GM21786 (cell line): ENCODE data around the gene LDLRAD2.
"Not testable (repeated sequence)": the region's sequence is repeated elsewhere in the genome, so short reads cannot be mapped to it uniquely, and the experiment has no call there.

ENCODE experiments used
- ATAC-seq: cut with Tn5 transposase; IDR thresholded peaks from one replicate; pipeline ENCODE4 v1.9.1; 2021; ENCODE audit not compliant: unreplicated experiment

The LDLRAD2 gene, protein sequence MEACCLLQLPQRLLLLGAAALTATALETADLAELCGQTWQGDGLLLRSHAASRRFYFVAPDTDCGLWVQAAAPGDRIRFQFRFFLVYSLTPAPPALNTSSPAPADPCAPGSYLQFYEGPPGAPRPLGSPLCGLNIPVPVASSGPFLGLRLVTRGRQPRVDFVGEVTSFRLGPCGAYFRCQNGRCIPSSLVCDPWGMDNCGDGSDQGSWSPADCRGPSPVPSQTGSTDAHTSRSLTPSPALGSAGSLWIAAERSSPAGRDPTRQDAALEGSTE

DNA sequence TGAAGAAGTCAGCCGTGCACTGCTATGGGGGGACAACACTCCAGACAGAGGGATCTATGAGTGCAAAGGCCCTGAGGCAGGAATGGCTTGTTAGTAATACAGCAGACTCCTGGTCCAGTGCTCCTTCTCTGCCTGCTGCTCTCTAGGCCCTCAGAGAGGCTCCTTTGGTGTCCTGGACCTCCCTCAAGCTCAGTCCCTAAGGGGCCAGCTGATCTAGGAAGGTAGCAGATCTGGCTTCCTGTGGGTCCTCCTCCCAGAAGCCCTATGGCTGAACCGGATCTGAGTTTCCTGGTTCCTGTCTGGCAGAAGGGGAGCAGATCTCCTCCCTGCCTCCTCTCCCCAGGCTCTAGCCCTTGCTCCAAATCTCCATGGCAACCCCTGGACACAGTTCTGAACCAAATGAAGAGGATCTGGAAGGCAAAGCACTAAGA, at the start of gene LDLRAD2:
LDLRAD2 (plus strand) TSS at position 391 of the 431 bp plus-strand sequence. CDS start 187 bp downstream, outside the sequence.
- no peak for ATAC-seq

DNA sequence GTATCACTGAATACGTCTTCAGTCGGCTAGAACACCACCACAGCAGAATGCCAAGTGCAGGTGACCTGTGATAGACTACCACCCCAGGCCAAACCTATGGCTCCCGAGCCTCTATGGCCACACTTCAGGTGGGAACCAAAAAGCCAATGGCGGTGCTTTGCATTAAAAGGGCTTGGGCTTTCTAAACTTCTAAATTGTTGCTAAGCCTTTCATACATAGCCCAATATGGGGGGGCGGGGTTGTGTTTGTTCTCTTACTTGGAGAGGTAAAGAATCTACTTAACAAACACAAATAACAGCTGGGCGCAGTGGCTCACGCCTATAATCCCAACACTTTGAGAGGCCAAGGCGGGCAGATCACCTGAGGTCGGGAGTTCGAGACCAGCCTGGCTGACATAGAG, 48.8 kb upstream of the LDLRAD2 start:
- no peak for ATAC-seq

DNA sequence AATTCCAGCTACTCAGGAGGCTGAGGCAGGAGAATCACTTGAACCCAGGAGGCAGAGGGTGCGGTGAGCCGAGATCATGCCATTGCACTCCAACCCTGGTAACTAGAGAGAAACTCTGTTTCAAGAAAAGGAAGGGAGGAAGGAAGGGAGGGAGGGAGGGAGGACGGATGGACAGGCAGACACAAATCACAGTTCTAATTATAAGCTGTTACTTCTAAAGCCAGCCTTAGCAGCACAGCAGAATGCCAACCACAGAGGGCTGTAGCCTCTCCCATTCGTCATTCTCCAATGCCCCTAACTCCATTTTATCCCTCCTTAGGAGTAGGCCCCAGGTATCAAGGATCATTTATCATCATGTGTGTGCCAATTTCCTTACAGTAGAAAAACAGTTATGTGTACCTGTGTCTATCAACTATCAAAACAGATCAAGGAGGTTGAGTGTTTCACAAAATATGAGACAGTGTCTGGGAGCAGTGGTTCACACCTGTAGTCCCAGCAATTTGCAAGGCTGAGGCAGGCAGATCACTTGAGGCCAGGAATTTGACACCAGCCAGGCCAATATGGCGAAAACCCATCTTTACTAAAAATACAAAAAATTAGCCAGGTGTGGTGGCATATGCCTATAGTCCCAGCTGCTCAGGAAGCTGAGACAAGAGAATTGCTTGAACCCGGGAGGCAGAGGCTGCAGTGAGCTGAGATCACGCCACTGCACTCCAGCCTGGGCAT, 48.2 kb upstream of the LDLRAD2 start:
- ATAC-seq: no peak

DNA sequence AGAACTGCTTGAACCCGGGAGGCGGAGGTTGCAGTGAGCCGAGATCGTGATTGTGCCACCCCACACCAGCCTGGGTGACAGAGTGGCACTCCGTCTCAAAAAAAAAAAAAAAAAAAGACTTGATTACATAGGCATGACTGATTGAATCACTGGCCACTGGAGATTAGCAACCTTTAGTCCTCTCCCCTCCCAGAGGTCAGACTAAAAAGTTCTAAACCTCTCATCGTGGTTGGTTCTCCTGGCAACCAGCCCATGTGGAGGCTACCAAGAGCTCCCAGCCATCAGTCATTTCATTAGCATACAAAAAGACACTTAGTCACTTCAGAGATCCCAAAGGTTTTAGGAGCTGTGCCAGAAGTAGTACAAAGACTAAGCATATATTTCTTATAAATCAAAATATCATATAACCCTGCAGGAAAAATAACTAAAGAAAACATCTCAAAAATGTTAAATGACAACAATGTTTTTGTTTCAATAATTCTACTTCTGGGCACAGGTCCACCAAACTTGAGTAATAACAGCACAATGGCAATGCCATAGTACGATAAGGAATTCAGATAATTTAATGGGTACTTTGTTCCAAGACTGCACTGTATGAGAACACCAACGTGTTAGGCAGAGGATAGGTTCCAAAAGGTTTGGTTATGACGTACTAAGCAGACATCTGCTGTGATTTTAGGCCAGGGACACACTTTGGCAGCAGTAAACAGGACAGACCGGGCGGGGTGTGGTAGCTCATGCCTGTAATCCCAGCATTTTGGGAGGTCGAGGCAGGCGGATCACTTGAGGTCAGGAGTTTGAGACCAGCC, 47.2 kb upstream of the LDLRAD2 start:
- no peak for ATAC-seq

DNA sequence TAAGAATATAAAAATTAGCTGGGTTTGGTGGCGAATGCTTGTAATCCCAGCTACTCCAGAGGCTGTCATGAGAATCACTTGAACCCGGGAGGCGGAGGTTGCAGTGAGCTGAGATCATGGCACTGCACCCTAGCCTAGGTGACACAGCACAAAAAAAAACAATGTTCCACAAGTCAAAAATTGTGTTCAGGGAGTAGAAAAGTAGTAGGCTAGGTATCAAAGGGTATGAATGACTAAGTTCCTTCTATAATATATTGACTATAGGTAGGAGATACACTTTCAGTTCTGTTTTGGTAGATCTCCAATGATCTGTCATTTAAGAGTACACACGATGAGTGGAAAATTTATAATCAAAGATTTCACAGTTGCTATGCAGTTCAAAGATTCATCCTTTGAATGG, 45.9 kb upstream of the LDLRAD2 start:
- ATAC-seq: no peak

DNA sequence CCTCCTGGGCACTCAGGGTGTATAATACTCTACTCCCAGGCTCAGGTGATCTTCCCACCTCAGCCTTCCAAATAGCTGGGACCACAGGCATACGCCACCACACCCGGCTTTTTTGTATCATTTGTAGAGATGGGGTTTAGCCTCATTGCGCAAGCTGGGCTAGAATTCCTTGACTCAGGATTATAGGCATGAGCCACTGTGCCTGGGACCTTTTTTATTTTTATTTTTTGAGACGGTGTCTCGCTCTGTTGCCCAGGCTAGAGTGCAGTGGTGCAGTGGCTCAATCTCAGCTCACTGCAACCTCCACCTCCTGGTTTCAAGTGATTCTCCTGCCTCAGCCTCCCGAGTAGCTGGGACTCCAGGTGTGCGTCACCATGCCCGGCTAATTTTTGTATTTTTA, 45.0 kb upstream of the LDLRAD2 start:
- ATAC-seq: not testable (repeated sequence)

DNA sequence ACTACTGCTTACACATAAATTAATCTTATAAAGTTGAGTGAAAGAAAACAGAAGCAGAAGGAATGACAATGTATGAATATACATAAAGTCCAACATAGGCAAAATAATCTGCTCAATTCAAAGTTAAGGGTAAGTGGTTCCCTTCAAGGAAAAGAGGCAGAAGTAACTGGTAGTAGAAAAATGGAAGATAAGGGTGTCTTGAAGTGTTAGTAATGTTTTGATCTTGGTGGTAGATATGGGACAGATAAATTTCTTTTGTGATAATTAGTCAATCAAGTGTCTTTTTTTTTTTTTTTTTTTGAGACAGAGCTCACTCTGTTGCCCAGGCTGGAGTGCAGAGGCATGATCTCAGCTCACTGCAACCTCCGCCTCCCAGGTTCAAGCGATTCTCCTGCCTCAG, 41.9 kb upstream of the LDLRAD2 start:
- ATAC-seq: no peak

DNA sequence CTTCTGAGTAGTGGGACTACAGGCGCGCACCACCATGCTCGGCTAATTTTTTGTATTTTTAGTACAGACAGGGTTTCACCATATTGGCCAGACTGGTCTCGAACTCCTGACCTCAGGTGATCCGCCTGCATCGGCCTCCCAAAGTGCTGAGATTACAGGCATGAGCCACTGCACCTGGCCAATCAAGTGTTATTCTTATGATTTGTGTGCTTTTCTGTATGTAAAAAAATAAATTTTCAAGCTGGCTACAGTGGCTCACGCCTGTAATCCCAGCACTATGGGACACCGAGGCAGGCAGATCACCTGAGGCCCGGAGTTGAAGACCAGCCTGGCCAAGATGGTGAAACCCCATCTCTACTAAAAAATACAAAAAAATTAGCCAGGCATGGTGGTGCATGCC, 41.5 kb upstream of the LDLRAD2 start:
- not testable (repeated sequence) for ATAC-seq

DNA sequence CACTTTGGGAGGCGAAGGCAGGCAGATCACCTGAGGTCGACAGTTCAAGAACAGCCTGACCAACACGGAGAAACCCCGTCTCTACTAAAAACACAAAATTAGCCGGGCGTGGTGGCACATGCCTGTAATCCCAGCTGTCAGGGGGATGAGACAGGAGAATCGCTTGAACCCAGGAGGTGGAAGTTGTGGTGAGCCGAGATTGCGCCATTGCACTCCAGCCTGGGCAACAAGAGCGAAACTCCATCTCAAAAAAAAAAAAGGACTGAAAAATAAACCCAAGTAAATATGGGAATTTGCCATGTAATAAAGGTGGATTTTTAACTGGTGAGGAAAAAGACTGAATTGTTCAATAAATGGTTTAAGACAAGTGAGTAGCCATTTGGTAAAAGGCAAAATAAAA, 40.4 kb upstream of the LDLRAD2 start:
- ATAC-seq: not testable (repeated sequence)

DNA sequence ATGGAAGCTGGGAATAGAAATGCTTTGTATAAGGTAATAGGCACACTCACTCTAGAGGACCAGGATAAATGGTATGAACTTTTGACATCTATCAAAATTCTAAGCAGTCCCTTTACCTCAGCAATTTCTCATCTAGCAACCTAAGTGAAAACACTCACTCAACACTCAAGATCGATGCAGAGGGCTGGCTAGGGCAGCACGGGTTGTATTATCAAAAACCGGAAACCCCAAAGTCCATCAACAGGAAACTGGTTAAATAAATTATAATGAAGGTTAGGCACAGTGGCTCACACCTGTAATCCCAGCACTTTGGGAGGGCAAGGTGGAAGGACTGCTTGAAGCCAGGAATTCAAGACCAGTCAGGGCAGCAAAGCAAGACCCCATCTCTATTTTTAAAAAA, 38.5 kb upstream of the LDLRAD2 start:
- ATAC-seq: no peak

DNA sequence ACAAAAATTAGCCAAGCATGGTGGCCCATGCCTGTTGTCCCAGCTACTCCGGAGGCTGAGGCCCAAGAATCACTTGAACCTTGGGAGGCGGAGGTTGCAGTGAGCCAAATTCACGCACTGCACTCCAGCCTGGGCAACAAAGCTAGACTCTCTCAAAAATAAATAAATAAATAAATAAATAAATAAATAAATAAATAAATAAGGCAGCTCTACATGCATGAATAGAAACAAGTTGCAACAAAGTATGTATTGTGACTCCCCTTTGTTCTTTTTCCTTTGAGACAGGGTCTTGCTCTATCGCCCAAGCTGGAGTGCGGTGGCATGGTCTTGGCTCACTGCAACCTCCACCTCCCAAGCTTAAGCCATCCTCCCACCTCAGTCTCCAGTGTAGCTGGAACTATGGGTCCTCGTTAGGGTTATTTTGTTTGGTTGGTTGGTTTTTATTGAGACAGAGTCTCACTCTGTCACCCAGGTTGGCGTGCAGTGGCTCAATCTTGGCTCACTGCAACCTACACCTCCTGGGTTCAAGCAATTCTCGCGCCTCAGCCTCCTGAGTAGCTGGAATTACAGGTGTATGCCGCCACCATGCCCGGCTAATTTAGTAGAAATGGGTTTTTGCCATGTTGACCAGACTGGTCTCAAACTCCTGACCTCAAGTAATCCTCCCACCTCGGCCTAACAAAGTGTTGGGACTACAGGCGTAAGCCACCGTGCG, 37.1 kb upstream of the LDLRAD2 start:
- no peak for ATAC-seq

DNA sequence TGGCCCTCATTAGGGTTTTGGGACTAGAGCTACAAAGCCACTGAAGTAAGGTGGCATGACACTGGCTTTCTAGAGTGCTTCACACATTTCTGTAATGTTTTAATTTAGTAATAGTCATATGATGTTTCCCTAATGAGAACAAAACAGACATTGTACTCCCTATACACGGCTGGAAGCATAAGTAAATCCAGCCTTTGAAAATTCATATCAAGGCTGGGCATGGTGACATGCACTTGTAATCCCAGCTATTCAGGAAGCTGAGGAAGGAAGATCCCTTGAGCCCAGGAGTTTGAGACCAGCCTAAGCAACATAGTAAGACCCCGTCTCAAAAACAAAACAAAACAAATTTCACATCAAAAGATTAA, 36.5 kb upstream of the LDLRAD2 start:
- no peak for ATAC-seq

DNA sequence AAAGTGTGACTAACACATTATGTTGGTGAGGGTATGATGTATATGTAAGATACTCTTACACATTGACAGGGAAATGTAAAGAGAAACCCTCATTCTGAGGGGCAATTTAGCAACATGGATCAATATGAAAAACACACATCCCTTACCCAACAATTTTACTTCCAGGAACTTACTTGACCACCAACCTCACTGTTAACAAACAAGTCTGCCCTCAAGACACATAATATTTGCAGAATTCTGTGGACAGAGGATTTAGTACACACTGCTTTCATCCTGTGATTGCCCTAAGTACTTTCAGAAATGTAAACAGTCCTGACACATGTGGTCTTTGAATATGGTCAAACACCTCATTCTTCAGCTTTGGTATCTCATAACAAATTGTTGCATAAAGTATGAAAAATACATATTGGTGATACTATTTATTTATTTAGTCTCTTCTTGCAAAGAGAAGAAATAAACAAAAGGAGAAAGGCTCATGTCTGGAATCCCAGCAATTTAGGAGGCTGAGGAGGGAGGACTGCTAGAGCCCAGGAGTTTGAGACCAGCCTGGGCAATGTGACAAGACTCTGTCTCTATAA, 36.0 kb upstream of the LDLRAD2 start:
- ATAC-seq: no peak

DNA sequence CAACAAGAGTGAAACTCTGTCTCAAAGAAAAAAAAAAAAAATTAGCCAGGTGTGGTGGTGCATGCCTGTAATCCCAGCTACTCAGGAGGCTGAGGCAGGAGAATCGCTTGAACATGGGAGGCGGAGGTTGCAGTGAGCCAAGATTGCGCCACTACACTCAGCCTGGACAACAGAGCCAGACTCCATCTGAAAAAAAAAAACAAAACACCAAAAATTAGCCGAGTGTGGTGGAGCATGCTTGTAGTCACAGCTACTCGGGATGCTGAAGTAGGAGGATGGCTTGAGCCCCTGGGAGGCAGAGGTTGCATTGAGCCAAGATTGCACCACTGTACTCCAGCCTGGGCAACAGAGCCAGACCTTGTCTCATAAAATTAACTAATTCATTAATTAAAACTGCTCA, 35.1 kb upstream of the LDLRAD2 start:
- ATAC-seq: not testable (repeated sequence)

DNA sequence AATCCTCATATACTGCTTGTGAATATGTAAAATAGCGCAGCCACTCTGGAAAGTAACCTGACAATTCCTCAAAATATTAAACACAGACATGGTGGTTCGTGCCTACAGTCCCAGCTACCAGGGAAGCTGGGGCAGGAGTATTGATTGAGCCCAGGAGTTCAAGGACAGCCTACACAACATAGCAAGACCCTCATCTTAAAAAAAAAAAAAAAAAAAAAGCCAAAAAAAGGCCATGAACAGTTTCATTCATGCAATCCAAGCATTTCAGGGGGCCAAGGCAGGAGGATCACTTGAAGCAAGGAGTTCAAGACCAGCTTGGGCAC, 33.7 kb upstream of the LDLRAD2 start:
- no peak for ATAC-seq

DNA sequence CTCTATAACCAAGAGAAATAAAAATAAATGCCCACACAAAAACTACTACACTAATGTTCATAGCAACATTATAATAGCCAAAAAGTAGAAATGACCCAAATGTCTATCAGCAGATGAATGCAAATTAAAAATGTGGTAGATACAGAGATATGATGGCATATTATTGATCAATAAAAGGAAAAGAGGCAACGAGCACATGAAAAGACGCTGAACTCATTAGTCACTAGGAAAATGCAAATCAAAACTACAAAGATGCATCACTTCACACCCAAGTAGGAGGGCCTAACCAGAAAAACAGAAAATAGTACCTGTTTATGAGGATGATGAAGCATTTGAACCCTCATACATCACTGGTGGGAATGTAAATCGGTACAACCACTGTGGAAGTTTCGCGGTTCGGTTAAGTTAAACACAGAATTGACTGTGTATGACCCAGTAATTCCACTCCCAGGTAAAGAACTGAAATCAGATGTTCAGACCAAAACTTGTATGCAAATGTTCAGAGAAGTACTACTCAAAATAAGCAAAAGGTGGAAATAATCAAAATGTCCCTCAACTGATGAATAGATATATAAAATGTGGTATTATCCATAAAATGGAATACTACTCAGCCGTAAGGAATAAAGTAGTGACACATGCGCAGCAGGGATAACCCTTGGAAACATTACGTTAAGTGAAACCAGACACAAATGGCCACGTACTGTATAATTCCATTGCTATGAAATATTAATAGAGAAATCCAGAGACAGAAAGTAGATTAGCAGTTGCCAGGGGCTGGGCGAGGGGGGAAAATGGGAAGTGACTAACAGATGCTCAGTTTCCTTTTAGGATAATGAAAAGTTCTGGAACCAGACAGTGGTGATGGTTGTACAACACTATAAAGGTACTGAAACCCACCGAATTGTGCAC, 32.2 kb upstream of the LDLRAD2 start:
- peak; percentile 29 for ATAC-seq

DNA sequence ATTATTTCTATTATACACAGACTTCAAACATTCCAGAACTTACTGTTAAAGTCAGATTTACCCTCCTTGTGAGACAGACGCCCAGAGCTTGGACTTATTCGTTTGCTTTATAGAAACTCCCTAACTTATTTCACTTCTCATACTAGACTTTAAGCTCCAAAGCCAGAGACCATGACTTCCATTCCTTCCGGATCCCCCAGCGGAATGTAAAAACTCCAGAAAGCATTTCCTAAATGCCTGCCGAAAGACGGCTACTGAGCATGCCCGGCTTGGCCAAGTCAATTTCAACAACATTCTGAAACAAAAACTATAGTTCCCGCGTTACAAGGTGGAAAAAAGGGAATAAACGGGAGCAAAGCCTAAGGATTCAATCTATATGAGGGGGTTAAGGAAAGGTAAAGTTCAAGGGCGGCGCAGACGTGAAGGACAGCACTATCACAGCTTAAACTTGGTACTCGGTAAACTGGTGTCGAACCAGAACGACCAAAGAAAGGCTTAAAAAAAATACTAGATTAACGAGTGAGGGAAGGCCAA, 30.2 kb upstream of the LDLRAD2 start:
- no peak for ATAC-seq

DNA sequence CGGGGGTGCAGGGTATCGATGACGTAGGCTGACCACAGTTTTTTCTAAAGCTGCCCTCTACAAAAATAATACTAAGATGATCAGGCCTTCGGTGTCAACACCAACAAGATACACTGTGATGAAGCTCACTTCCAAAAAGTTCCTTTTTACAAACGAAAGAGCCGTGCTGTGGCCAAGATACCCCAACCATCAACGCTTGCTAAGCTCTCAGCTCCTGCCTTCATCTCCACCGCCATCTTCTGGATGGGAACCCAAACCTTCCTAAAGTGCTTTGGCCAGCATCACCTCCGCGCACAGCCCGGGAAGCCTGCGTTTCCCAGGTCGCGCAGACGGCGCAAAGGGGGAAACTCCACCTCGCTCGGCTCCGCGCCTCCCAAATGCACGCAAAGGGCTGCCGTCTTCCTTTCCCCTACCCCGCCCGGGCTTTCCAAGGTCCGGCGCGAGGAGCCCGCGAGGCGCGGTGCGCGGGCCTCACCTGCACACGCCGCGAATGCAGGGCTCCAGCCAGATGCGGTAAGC, 29.7 kb upstream of the LDLRAD2 start:
- ATAC-seq: peak; percentile 19

DNA sequence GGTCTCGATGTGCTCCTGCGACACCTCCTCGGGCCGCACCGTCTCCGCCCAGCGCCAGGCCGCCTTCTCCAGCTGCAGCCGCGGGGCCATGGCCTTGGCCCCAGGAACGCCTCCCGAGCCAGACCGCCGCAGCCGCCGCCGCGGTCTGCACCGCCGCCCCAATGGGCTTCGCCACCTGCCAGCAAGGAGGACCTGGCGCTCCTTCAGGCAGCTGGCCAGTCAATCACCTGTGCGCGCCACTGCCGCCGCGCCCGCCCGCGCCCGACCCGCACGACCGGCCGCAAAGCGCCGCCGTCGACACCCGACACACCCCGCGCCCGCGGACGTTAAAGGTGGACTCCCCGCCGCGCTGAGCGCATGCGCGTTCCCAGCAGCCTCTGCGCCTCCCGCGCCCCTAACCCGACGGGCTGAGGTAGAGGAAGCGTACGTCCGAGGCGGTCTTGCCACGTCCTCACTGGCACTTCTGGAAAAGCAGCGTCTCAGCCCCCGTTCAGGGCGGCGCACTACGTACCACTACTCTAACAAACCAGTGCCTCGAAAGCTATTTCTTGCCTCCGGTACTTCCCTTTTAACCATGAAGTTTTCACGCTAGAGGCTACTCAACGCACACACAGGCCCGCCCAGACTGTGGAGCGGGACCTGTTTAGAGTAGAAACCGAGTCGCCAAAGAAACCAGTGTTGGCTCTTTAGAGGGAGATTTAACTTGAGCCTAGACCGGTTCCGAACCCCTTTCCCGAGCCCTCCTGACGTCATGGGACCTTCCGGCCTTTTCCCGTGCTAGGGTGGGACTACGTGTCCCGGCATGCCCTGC, 29.0 kb upstream of the LDLRAD2 start, which contains the start of gene USP48:
USP48 (minus strand) TSS at position 282 of the 811 bp plus-strand sequence; CDS start at position 90, 192 bp downstream.
- ATAC-seq: peak; percentile 56
